Measurements from ENCODE around the gene DCLK1. TPM values are rescaled to one million over a fixed set of nuclear protein-coding genes. Genes with fewer than 3 reads are reported as not detected.

DCLK1 gene
- total RNA-seq, 2 donors from 2014 or later, result not detected

DNA sequence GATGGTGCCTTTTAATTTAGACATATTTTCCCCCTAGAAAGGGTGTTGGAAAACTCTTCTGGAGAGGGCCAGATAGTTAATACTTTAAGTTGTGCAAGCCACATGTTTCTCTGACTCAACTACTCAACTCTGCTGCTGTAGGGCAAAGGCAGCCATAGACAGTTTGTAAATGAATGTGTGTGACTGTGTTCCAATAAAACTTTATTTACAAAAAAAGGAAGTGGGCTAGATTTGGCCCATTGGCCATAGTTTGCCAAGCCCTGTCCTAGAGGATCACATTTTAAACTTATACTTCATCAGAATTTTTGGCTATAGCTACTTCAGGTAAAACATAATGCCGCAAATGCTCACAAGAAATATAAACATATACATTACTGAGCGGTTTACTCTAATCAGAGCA lies 348.4 kb downstream of the DCLK1 start:
- ATAC-seq, result no peak
- Mint-ChIP-seq H3K27ac (no peak overlapping the region), H3K36me3 (no peaks in the 10 kb centered on the region), H3K9me3 (no peaks in the 10 kb centered on the region)
- DNase-seq (ENCODE audit: low spot score in 2 of 2), result no peak

GRCh38 chr13:35781036-35782000 lies 349.9 kb downstream of the DCLK1 start:
- Mint-ChIP-seq H3K27ac (no peak overlapping the region), H3K9me3 (peaks cover 0 to 3% of the 10 kb centered on the region in 2 donors), H3K36me3 (no peaks in the 10 kb centered on the region)
- DNase-seq (ENCODE audit: low spot score in 2 of 2), result no peak
- ATAC-seq, result no peak

- H3K9me3 Mint-ChIP-seq, result peaks cover 0 to 3% of the 10 kb centered on the region in 2 donors
- no peak for ATAC-seq
These were observed 350.6 kb downstream of the DCLK1 start for GRCh38 chr13:35780613-35781012.

GRCh38 chr13:35771898-35772297 lies 359.3 kb downstream of the DCLK1 start:
- Mint-ChIP-seq H3K27ac (no peak overlapping the region), H3K9me3 (peaks cover 2 to 10% of the 10 kb centered on the region in 2 donors), H3K36me3 (no peaks in the 10 kb centered on the region)
- ATAC-seq (no peak), DNase-seq (ENCODE audit: low spot score in 2 of 2) (no peak)

More at GRCh38 chr13:35780613-35781012, 350.6 kb downstream of the DCLK1 start:
- Mint-ChIP-seq H3K36me3 (no peaks in the 10 kb centered on the region), H3K27ac (no peak overlapping the region)
- DNase-seq (ENCODE audit: low spot score in 2 of 2), result no peak

GRCh38 chr13:35770756-35771297 lies 360.4 kb downstream of the DCLK1 start:
- H3K27ac Mint-ChIP-seq, result no peak overlapping the region
- no peaks in the 10 kb centered on the region for H3K36me3 Mint-ChIP-seq
- H3K9me3 Mint-ChIP-seq, result peaks cover 5 to 12% of the 10 kb centered on the region in 2 donors
- no peak for ATAC-seq
- DNase-seq (ENCODE audit: low spot score in 2 of 2), result no peak

DNA sequence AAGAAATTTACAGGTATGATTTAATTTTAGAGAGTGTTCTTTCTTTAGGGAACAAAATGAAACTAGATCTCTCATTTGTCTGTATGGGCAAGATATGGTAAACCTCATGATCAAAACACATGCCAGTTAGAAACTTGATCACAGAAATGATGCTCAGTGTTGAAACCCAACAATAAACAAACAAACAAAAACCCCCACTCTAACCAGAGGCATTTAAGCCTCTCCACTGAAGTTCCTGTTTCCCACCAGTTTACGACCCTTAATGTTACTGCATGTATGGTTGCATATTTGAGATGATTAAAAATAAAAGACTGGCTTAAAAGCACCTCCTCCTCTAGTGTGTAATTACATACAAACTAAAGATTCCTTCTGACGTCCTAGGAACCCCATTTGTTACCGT lies 361.4 kb downstream of the DCLK1 start:
- ATAC-seq (no peak), DNase-seq (ENCODE audit: low spot score in 2 of 2) (no peak)
- no peak overlapping the region for H3K27ac Mint-ChIP-seq
- peaks cover 5 to 12% of the 10 kb centered on the region in 2 donors for H3K9me3 Mint-ChIP-seq
- no peaks in the 10 kb centered on the region for H3K36me3 Mint-ChIP-seq

DNA sequence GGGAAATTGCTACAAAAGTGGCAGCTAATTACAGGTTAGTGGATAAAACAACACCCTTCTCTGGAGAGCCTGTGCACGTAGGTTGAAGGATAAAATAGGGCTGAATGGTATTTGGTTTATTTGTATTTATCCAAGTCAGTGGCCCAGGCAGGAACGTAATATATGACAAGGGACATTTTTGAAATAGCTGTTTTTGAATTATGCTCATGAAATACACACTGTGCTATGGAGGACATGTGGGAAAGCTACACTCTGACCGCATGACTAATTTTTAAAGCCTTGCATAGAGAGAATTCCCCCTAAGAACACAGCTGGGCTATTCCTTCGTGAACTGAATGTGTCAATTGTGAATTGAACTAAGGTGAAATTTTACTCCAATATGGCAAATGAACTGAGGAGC lies 362.6 kb downstream of the DCLK1 start:
- DNase-seq (ENCODE audit: low spot score in 2 of 2), result no peak
- Mint-ChIP-seq H3K9me3 (peaks cover 4 to 5% of the 10 kb centered on the region in 2 donors), H3K36me3 (no peaks in the 10 kb centered on the region), H3K27ac (no peak overlapping the region)
- no peak for ATAC-seq

DNA sequence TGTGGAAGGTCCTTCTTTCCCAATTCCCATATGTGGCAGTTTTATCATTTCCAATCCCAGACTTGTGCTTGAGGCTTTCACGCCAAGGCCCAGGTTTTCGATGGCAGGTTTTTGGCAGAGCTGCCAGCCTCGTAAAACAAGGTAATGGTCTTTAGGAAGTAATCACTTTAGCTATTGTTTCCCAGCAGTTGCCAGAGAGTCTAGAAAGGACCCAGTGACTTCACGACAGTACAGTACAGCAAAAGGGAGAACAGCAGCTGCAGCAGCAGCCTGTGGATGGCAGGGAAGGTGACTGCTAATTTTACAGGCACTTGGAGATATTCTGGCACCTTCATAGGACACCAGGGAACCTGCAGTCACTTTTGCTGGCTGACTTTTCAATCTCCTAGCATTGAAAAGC lies 363.1 kb downstream of the DCLK1 start:
- ATAC-seq (no peak), DNase-seq (ENCODE audit: low spot score in 2 of 2) (no peak)
- Mint-ChIP-seq H3K9me3 (peaks cover 3 to 5% of the 10 kb centered on the region in 2 donors), H3K36me3 (no peaks in the 10 kb centered on the region), H3K27ac (no peak overlapping the region)

GRCh38 chr13:35767256-35767976 lies 363.8 kb downstream of the DCLK1 start:
- Mint-ChIP-seq H3K36me3 (no peaks in the 10 kb centered on the region), H3K27ac (no peak overlapping the region), H3K9me3 (peaks cover 3 to 5% of the 10 kb centered on the region in 2 donors)
- no peak for DNase-seq (ENCODE audit: low spot score in 2 of 2)
- ATAC-seq, result no peak

GRCh38 chr13:35766663-35767062 lies 364.5 kb downstream of the DCLK1 start:
- Mint-ChIP-seq H3K27ac (no peak overlapping the region), H3K36me3 (no peaks in the 10 kb centered on the region), H3K9me3 (peaks cover 3 to 5% of the 10 kb centered on the region in 2 donors)
- DNase-seq (ENCODE audit: low spot score in 2 of 2) (no peak), ATAC-seq (no peak)

DNA sequence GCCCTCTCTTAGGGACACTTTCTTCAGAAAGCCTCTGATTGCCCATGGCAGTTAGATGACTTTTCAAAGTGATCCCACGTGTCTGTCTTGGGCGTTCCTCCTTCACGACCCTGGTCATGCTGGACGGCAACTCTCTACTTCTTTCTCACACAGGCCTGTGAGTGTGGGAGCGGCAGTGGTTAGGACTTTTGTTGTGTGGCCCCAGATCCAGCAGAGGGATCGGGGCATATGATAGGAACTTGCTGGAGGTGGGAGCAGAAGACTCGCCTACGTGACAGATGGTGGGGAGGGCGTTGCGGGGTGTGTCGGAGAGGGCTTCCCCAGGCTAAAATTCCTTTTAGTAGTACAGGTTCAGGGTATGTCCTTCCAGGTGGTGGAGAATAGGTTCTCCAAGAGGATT lies 365.2 kb downstream of the DCLK1 start:
- no peak for ATAC-seq
- no peak for DNase-seq (ENCODE audit: low spot score in 2 of 2)

GRCh38 chr13:35765366-35765765 lies 365.8 kb downstream of the DCLK1 start:
- Mint-ChIP-seq H3K36me3 (no peaks in the 10 kb centered on the region), H3K27ac (no peak overlapping the region), H3K9me3 (peaks cover 5 to 6% of the 10 kb centered on the region in 2 donors)
- DNase-seq (ENCODE audit: low spot score in 2 of 2) (no peak), ATAC-seq (no peak)

More for the DNA sequence above, 365.2 kb downstream of the DCLK1 start:
- Mint-ChIP-seq H3K27ac (no peak overlapping the region), H3K36me3 (no peaks in the 10 kb centered on the region), H3K9me3 (peaks cover 3 to 5% of the 10 kb centered on the region in 2 donors)

GRCh38 chr13:35764326-35765015 lies 366.7 kb downstream of the DCLK1 start:
- Mint-ChIP-seq H3K27ac (no peak overlapping the region), H3K36me3 (no peaks in the 10 kb centered on the region), H3K9me3 (peaks cover 10 to 13% of the 10 kb centered on the region in 2 donors)
- ATAC-seq (no peak), DNase-seq (ENCODE audit: low spot score in 2 of 2) (no peak)

DNA sequence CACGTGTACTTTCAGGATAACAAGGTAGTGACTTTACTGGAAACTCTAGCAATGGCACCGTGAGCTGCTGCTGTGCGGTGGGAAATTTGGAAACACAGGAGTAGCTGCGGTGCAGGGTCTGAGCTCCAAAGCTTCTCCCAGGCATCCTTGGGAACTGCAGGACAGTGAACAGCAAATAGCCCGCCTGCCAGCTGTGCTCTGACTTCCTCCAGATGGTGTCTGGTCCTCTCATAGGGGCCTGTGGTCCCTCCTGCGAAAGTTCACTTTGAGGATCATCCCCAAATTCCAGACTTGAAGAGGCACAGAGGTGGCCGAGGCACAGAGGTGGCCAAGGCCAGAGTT lies 367.4 kb downstream of the DCLK1 start:
- Mint-ChIP-seq H3K9me3 (peaks cover 14 to 17% of the 10 kb centered on the region in 2 donors), H3K36me3 (no peaks in the 10 kb centered on the region), H3K27ac (no peak overlapping the region)
- DNase-seq (ENCODE audit: low spot score in 2 of 2) (no peak), ATAC-seq (no peak)

- ATAC-seq (no peak), DNase-seq (ENCODE audit: low spot score in 2 of 2) (no peak)
- no peaks in the 10 kb centered on the region for H3K36me3 Mint-ChIP-seq
- peaks cover 14 to 17% of the 10 kb centered on the region in 2 donors for H3K9me3 Mint-ChIP-seq
- H3K27ac Mint-ChIP-seq, result no peak overlapping the region
These were observed 368.0 kb downstream of the DCLK1 start for GRCh38 chr13:35763060-35763781.

All from activated naive CD4-positive, alpha-beta T cell treated with anti-CD3 and anti-CD28 coated beads, Interleukin-2, amount 50 U/mL, for 72 hours (primary cell).